ENCODE results near the gene SLC8B1.

Gene SLC8B1

GRCh38 chr12:113295886-113296556 lies 38.9 kb downstream of the SLC8B1 start:
- DNase-seq (ENCODE audit: low spot score) = no peak

GRCh38 chr12:113293100-113293499 lies 41.8 kb downstream of the SLC8B1 start:
- DNase-seq (ENCODE audit: low spot score) = no peak

- no peak for DNase-seq (ENCODE audit: low spot score)
Measured at GRCh38 chr12:113292547-113292946, 42.4 kb downstream of the SLC8B1 start.

GRCh38 chr12:113292091-113292490 lies 42.8 kb downstream of the SLC8B1 start:
- no peak for DNase-seq (ENCODE audit: low spot score)

- DNase-seq (ENCODE audit: low spot score) = no peak
Measured at GRCh38 chr12:113291586-113291985, 43.3 kb downstream of the SLC8B1 start.

GRCh38 chr12:113290506-113290905 lies 44.4 kb downstream of the SLC8B1 start:
- DNase-seq (ENCODE audit: low spot score) = no peak

- no peak for DNase-seq (ENCODE audit: low spot score)
Measured at GRCh38 chr12:113289361-113289760, 45.5 kb downstream of the SLC8B1 start.

GRCh38 chr12:113287899-113288282 lies 47.0 kb downstream of the SLC8B1 start:
- no peak for DNase-seq (ENCODE audit: low spot score)

GRCh38 chr12:113287146-113287898 lies 47.6 kb downstream of the SLC8B1 start:
- no peak for DNase-seq (ENCODE audit: low spot score)

GRCh38 chr12:113286712-113287111 lies 48.2 kb downstream of the SLC8B1 start:
- DNase-seq (ENCODE audit: low spot score) = no peak

GRCh38 chr12:113285679-113286610 lies 49.0 kb downstream of the SLC8B1 start:
- DNase-seq (ENCODE audit: low spot score) = no peak

GRCh38 chr12:113284751-113285150 lies 50.2 kb downstream of the SLC8B1 start:
- no peak for DNase-seq (ENCODE audit: low spot score)

- DNase-seq (ENCODE audit: low spot score) = no peak
Measured at GRCh38 chr12:113278633-113279032, 56.3 kb downstream of the SLC8B1 start.

- no peak for DNase-seq (ENCODE audit: low spot score)
Measured at GRCh38 chr12:113278141-113278540, 56.8 kb downstream of the SLC8B1 start.

GRCh38 chr12:113277511-113277910 lies 57.4 kb downstream of the SLC8B1 start:
- peak; percentile 21 for DNase-seq (ENCODE audit: low spot score)

GRCh38 chr12:113276946-113277500 lies 57.9 kb downstream of the SLC8B1 start:
- DNase-seq (ENCODE audit: low spot score) = peak; percentile 12

- DNase-seq (ENCODE audit: low spot score) = no peak
Measured at GRCh38 chr12:113276306-113276705, 58.6 kb downstream of the SLC8B1 start.

- DNase-seq (ENCODE audit: low spot score) = peak; percentile 9
Measured at GRCh38 chr12:113274848-113275247, 60.1 kb downstream of the SLC8B1 start.

GRCh38 chr12:113273053-113273725 lies 61.7 kb downstream of the SLC8B1 start:
- no peak for DNase-seq (ENCODE audit: low spot score)

- DNase-seq (ENCODE audit: low spot score) = no peak
Measured at GRCh38 chr12:113271853-113272561, 62.9 kb downstream of the SLC8B1 start.

GRCh38 chr12:113271466-113271852 lies 63.5 kb downstream of the SLC8B1 start:
- DNase-seq (ENCODE audit: low spot score) = no peak

All from D341Med (cell line).